Progenitor cell of endocrine pancreas (in vitro differentiated cells): Measurements from ENCODE around the gene COL23A1. TPM values are rescaled to one million over a fixed set of nuclear protein-coding genes. Genes with fewer than 3 reads are reported as not detected.

ENCODE experiments used
- DNase-seq: peaks from one replicate; pipeline ENCODE4 v3.0.0; 2021; ENCODE audit warnings: low spot score; ENCODE audit not compliant: unreplicated experiment
- H3K27ac Mint-ChIP-seq: 2 replicates; pipeline ENCODE4 v1.8.0; 2021; ENCODE audit warnings: mild to moderate bottlenecking, moderate library complexity, mixed read lengths
- H3K27me3 Mint-ChIP-seq: 2 replicates; pipeline ENCODE4 v1.8.0; 2021; ENCODE audit warnings: mixed read lengths
- H3K36me3 Mint-ChIP-seq: 2 replicates; pipeline ENCODE4 v1.8.0; 2022; ENCODE audit warnings: mixed read lengths; ENCODE audit not compliant: insufficient read depth
- H3K4me1 Mint-ChIP-seq: 2 replicates; pipeline ENCODE4 v1.8.0; 2021; ENCODE audit warnings: low read depth, mixed read lengths
- H3K4me3 Mint-ChIP-seq: 2 replicates; pipeline ENCODE4 v1.8.0; 2021; ENCODE audit warnings: low read depth, mild to moderate bottlenecking, moderate library complexity, mixed read lengths
- H3K9me3 Mint-ChIP-seq: 2 replicates; pipeline ENCODE4 v1.8.0; 2021; ENCODE audit warnings: low read depth, mixed read lengths
- total RNA-seq: library from RNA; stranded (reverse); gene quantifications from 2 replicates; pipeline ENCODE4 v1.2.1, GENCODE V29; 2021
- TF ChIP-seq, protein P1 (sequence below): fragments of 200-600 bp; sonication (generic); IDR thresholded peaks from one replicate; pipeline ENCODE4 v1.5.0; 2021; ENCODE audit warnings: antibody characterized with exemption, mild to moderate bottlenecking; ENCODE audit not compliant: unreplicated experiment

COL23A1 gene
- total RNA-seq, 1 donor from 2014 or later, result 0.36 TPM

DNA sequence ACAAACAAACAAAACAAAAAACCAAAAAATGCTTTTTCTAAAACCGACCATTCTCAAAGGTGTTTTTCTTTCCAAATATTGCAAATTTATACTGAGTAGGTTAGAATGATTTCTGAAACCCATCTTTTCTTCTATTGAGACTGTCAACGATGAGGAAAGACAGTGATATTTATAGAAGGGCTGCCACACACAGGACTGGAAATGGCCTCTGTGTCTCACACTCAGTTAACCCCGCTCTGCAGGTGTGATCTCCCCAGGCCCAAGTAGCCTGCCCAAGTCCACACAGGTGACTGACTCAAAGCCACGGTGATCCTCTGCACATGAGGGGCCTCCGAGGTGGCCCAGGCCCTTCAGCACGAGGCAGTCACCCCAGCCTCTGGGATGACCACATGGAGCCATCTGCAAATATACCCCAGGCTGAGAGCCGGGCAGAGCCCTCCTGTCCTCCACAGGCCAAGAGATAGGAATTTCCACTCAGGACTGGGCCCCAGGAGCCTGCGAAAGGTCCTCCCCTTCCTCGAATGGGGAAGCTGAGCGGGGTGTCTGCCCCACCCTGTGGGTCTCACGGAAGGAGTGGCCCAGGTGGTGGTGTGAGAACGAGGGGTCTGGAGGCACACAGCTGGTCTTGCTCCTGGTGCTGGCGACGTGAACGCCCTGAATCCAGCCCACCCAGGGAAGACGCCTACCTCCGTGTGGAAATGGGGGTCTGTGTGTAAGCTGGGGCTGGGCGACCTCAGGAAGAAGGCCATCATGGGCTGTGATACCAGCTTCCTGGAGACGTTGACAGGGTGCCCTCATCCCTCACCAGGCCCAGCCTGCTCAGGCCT lies 304.6 kb downstream of the COL23A1 start:
- no peak for DNase-seq
- H3K27me3 Mint-ChIP-seq, result peaks cover 20% of the 10 kb centered on the region
- no peak overlapping the region for H3K27ac Mint-ChIP-seq
- H3K9me3 Mint-ChIP-seq, result peaks cover 6% of the 10 kb centered on the region
- no peaks in the 10 kb centered on the region for H3K36me3 Mint-ChIP-seq
- H3K4me3 Mint-ChIP-seq, result no peak overlapping the region
- TF ChIP-seq, protein P1, sequence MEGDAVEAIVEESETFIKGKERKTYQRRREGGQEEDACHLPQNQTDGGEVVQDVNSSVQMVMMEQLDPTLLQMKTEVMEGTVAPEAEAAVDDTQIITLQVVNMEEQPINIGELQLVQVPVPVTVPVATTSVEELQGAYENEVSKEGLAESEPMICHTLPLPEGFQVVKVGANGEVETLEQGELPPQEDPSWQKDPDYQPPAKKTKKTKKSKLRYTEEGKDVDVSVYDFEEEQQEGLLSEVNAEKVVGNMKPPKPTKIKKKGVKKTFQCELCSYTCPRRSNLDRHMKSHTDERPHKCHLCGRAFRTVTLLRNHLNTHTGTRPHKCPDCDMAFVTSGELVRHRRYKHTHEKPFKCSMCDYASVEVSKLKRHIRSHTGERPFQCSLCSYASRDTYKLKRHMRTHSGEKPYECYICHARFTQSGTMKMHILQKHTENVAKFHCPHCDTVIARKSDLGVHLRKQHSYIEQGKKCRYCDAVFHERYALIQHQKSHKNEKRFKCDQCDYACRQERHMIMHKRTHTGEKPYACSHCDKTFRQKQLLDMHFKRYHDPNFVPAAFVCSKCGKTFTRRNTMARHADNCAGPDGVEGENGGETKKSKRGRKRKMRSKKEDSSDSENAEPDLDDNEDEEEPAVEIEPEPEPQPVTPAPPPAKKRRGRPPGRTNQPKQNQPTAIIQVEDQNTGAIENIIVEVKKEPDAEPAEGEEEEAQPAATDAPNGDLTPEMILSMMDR, result no peak
- H3K4me1 Mint-ChIP-seq, result peaks cover 4% of the 10 kb centered on the region

DNA sequence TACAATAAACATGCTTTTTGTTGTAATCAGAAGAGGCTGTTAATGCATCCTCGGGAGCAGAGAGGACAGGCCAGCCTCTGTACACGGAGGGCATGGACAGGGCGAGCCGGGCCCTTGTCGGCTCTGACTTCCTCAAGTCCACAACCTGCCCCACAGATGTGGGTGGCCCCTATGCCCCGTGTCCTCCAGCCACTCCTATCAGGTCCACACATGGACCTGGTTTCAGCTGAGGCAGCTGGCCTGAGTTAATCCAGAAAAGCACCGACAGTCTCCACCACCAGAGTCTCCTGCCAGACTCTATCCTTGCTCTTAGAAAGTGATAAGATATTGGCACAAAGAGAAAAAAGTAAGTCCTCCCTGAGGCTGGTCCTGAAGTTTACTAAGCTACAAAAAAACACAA lies 305.2 kb downstream of the COL23A1 start:
- TF ChIP-seq, protein P1, result no peak
- Mint-ChIP-seq H3K4me3 (no peak overlapping the region), H3K4me1 (peaks cover 4% of the 10 kb centered on the region), H3K27ac (no peak overlapping the region), H3K36me3 (no peaks in the 10 kb centered on the region), H3K9me3 (peaks cover 6% of the 10 kb centered on the region), H3K27me3 (peaks cover 22% of the 10 kb centered on the region)
- DNase-seq, result no peak

DNA sequence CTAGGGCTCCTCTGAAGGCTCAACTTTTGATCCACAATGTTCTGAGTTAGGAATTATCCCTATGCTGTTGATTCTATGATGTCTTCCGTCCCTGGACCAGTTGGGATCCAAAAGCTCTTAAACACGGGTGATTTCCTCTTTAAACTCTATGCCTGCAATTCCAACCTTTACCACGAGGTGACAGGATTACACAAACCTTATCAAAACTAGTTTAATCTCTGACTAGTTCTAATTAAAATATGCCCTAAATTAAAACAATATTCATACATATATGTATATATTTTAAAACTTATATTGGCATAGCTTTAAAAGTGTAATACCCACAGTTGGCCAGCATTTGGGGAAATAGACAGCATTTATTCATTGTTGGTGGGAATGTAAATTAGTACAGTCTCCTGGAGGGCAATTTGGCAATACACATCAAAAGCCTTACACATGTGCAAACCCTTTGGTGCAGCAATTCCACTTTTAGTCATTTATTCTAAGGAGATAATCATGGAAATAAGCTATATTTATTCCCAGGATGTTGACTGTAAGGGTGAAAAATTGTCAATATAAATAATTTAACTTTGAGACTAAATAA lies 306.0 kb downstream of the COL23A1 start:
- Mint-ChIP-seq H3K27ac (no peak overlapping the region), H3K4me1 (peaks cover 4% of the 10 kb centered on the region), H3K9me3 (peaks cover 6% of the 10 kb centered on the region), H3K36me3 (no peaks in the 10 kb centered on the region), H3K4me3 (no peak overlapping the region), H3K27me3 (peaks cover 27% of the 10 kb centered on the region)
- TF ChIP-seq, protein P1, result peak; percentile 69
- no peak for DNase-seq

DNA sequence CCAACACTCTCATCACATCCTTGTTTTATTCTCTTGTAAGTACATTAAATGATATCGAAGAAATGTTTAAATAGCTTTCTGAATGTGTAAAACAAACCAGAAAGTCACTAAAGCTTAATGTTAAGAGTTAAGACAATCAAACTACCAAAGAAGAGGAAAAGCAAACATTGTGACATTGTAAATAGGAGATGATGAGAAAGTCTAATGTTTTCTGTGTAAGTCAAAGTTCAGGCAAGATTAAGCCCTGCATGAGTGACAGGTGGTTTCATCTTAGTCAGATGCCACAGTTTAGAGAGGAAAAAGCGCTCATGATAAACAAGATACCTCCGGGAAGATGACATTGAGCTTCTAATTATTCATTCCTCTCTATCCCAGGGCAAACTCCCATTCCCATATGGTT lies 306.7 kb downstream of the COL23A1 start:
- TF ChIP-seq, protein P1, result no peak
- no peaks in the 10 kb centered on the region for H3K36me3 Mint-ChIP-seq

DNA sequence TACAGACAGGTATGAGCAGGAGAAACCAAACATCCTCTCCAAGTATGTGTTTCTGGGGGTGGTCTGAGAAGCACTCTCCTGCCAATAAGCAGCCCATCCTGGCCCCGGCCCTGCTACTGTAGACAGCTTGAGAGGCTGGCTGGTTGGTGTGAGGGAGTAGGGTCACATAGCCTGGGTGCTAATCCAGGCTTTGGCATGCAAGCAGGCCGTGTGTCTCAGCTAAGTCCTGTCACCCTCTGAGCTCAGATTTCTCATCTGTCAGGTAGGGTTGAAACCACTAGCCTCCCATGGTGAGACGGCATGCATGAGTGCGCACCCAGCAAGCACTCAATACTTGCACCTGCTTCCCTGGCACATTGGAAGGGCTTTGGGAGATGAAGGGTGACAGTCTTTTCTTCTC lies 307.8 kb downstream of the COL23A1 start:
- TF ChIP-seq, protein P1, result no peak
- no peak overlapping the region for H3K27ac Mint-ChIP-seq
- no peaks in the 10 kb centered on the region for H3K36me3 Mint-ChIP-seq
- no peak overlapping the region for H3K4me3 Mint-ChIP-seq
- H3K9me3 Mint-ChIP-seq, result peaks cover 6% of the 10 kb centered on the region
- peaks cover 4% of the 10 kb centered on the region for H3K4me1 Mint-ChIP-seq
- no peak for DNase-seq
- peaks cover 32% of the 10 kb centered on the region for H3K27me3 Mint-ChIP-seq

More for the DNA sequence above, 306.7 kb downstream of the COL23A1 start:
- Mint-ChIP-seq H3K4me3 (no peak overlapping the region), H3K4me1 (peaks cover 4% of the 10 kb centered on the region), H3K27ac (no peak overlapping the region), H3K9me3 (peaks cover 6% of the 10 kb centered on the region), H3K27me3 (peaks cover 29% of the 10 kb centered on the region)
- no peak for DNase-seq
